ENCODE measurements around the gene MEGF11.
A peak's percentile ranks its signal among the peaks of the same experiment; 100 is the strongest.

Gene MEGF11

DNA sequence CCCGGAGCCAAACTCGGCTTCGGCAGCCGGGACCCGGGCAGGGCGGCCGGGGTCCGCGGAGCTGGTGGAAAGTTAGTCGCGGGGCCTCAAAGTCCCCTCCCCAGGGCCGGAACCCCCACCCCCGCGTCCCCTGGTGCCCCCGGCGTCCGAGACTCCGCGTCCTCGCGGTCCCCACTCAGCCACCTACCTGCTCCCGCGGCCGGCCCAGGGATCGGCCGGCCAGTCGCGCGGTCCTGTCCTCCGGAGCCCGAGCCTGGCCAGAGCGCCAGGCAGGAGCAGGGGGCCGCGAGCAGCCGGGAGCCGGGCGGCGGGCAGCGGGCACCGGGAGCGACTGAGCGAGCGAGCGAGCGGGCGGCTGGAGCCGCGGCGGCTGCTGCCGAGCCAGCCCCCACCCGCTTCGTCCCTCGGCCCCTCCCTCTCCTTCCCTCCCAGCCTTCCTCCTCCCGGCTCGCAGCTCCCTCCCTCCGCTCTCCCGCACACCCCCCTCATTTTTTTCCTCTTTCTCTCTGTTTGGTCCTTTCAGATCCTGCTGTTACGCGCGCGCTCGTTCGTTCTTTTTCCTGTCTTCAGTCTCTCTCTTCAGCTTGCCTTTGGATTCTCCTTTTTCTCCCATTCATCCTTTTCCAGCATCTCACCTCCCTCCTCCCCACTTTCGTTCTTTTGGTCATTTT, at the start of gene MEGF11:
TSS of gene MEGF11 (minus strand) at position 333 of the 671 bp plus-strand sequence. CDS start 125,347 bp downstream, outside the sequence.
- no peaks in the 10 kb centered on the region for H3K9me3 Mint-ChIP-seq
- peak in 1 of 2 donors; percentile 12 for DNase-seq
- peaks cover 90% of the 10 kb centered on the region for H3K27me3 Mint-ChIP-seq
- H3K4me3 Mint-ChIP-seq: peak within 1 kb of the TSS; percentile 75 to 90
- peaks cover 28% of the 10 kb centered on the region for H3K4me1 Mint-ChIP-seq
- H3K27ac Mint-ChIP-seq: peak within 1 kb of the TSS in 1 of 2 donors; percentile 72
- peak; percentile 11 for ATAC-seq

- DNase-seq (no peak), ATAC-seq (no peak)
- H3K27ac Mint-ChIP-seq: no peak overlapping the region
- H3K27me3 Mint-ChIP-seq: no peaks in the 10 kb centered on the region
- no peaks in the 10 kb centered on the region for H3K4me1 Mint-ChIP-seq
- H3K4me3 Mint-ChIP-seq: no peak overlapping the region
- no peaks in the 10 kb centered on the region for H3K9me3 Mint-ChIP-seq
These were observed 49.1 kb upstream of the MEGF11 start for GRCh38 chr15:66302489-66303278.

- Mint-ChIP-seq H3K27ac (peak overlapping the region in 1 of 2 donors; percentile 87), H3K9me3 (no peaks in the 10 kb centered on the region), H3K4me1 (peaks cover 10% of the 10 kb centered on the region), H3K27me3 (no peaks in the 10 kb centered on the region), H3K4me3 (no peak overlapping the region)
- no peak for DNase-seq
- no peak for ATAC-seq
These were observed 45.3 kb upstream of the MEGF11 start for GRCh38 chr15:66298803-66299251.

DNA sequence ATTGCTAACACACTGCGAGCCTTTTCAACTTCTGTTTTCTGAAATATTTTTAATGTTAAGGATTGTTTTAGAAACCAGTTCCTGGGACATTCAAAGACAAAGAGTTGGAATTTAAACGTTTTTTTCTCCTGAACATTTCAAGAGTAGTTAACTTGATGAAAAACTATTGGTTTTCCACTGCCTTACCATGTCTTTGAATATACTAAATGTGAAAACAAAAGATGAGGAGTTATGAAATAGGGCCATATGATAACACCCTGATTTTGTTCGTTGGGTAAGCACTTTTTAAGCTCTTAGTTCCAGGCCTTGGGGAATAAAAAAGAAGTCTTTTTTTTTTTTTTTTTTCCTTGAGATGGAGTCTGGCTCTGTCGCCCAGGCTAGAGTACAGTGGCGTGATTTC, 42.6 kb upstream of the MEGF11 start:
- no peaks in the 10 kb centered on the region for H3K9me3 Mint-ChIP-seq
- DNase-seq (no peak), ATAC-seq (no peak)
- H3K4me3 Mint-ChIP-seq: no peak overlapping the region
- H3K27me3 Mint-ChIP-seq: no peaks in the 10 kb centered on the region
- peaks cover 23% of the 10 kb centered on the region for H3K4me1 Mint-ChIP-seq
- no peak overlapping the region for H3K27ac Mint-ChIP-seq

DNA sequence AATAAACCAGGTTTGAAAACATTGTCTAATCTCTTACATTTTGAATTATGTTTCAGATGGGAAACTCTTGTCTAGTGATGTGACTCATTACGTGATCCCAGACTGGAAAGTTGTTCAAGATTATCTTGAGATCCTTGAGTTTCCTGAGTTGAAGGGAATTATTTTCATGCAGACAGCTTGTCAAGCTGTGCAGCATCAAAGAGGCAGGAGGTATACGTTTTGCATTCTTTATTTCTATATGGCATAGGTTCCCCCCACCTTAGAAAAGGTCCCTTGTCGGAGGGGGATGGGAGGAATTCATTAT, 41.3 kb upstream of the MEGF11 start:
- ATAC-seq: no peak
- Mint-ChIP-seq H3K9me3 (no peaks in the 10 kb centered on the region), H3K4me3 (peak overlapping the region; percentile 88 to 93), H3K27me3 (no peaks in the 10 kb centered on the region), H3K4me1 (peaks cover 35% of the 10 kb centered on the region), H3K27ac (peak overlapping the region in 1 of 2 donors; percentile 93)
- DNase-seq: no peak

- DNase-seq (no peak), ATAC-seq (peak; percentile 54)
- Mint-ChIP-seq H3K4me3 (peak overlapping the region; percentile 88 to 93), H3K27ac (peak overlapping the region; percentile 93 to 96), H3K9me3 (no peaks in the 10 kb centered on the region), H3K4me1 (peaks cover 35% of the 10 kb centered on the region), H3K27me3 (no peaks in the 10 kb centered on the region)
These were observed 40.8 kb upstream of the MEGF11 start for GRCh38 chr15:66294157-66294931.

GRCh38 chr15:66293419-66294156, 40.0 kb upstream of the MEGF11 start, which contains the start of gene DIS3L:
DIS3L (plus strand) TSS chr15:66293568; CDS start chr15:66293597, 29 bp downstream.
- ATAC-seq (peak; percentile 88), DNase-seq (peak; percentile 76 to 78)
- Mint-ChIP-seq H3K4me1 (peaks cover 35% of the 10 kb centered on the region), H3K27ac (peak within 1 kb of the TSS; percentile 98), H3K9me3 (no peaks in the 10 kb centered on the region), H3K4me3 (peak within 1 kb of the TSS; percentile 93 to 94), H3K27me3 (no peaks in the 10 kb centered on the region)

DNA sequence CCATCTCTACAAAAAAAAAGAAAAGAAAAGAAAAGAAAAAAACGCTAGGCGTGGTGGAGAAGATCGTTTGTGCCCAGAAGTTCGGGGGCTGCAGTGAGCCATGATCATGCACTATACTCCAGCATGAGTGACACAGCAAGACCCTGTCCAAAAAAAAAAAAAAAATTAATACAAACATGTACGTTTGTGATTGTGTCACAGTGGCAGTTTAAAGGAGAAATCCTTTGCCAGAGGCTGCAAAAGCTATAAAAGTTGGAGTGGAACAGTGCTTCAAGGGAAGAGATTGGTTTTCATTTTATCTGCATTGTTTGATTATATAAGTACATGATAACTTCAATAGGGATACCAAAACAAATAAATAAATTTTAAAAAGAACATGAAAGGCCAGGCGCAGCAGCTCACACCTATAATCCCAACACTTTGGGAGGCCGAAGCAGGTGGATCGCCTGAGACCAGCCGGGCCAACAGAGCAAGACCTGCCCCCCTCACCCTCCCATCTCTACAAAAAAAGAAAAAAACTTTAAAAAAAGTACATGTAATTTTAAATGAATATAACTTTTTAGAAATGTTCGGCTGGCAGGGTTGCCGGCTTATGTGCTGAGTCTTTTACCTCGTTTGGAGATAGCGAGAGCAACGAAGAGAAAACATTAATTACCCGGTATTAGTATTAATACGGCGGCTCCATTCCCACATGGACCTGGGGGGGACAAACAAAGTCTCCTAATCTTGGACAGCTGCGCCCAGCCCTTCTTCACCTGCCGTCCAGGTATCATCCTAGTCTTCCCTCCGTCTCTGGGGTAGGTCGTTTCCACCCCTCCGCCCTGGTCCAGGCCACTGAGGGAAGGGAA, 39.2 kb upstream of the MEGF11 start:
- peak overlapping the region; percentile 92 to 94 for H3K4me3 Mint-ChIP-seq
- no peaks in the 10 kb centered on the region for H3K9me3 Mint-ChIP-seq
- DNase-seq (no peak), ATAC-seq (no peak)
- peaks cover 35% of the 10 kb centered on the region for H3K4me1 Mint-ChIP-seq
- no peaks in the 10 kb centered on the region for H3K27me3 Mint-ChIP-seq
- peak overlapping the region; percentile 98 for H3K27ac Mint-ChIP-seq

GRCh38 chr15:66291816-66292570, 38.4 kb upstream of the MEGF11 start:
- no peaks in the 10 kb centered on the region for H3K27me3 Mint-ChIP-seq
- peaks cover 35% of the 10 kb centered on the region for H3K4me1 Mint-ChIP-seq
- DNase-seq (no peak), ATAC-seq (no peak)
- peak overlapping the region; percentile 98 for H3K27ac Mint-ChIP-seq
- H3K4me3 Mint-ChIP-seq: peak overlapping the region; percentile 92 to 94
- H3K9me3 Mint-ChIP-seq: no peaks in the 10 kb centered on the region

DNA sequence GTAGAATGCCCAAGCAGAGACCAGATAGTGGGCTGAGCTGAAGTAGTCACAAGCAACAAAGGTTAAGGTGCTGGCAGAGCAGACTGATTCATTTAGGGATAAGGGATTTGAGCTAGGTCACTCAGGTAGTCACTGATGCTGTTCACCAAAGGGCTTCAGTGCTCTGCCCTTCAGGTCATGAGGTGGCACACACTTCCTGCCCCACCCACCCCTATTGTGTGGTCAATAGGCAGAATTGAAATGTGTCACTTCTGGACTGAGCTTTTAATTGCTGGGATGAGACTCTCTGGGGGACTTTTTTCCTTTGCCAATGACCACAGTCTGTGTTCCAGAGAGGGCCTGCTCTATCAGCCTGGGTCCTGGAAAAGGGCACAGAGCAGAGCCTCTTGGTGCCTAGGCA, 37.0 kb upstream of the MEGF11 start:
- ATAC-seq (peak; percentile 22), DNase-seq (peak in 1 of 2 donors; percentile 29)
- Mint-ChIP-seq H3K4me3 (no peak overlapping the region), H3K9me3 (no peaks in the 10 kb centered on the region), H3K4me1 (peaks cover 35% of the 10 kb centered on the region), H3K27ac (no peak overlapping the region), H3K27me3 (no peaks in the 10 kb centered on the region)

- DNase-seq (no peak), ATAC-seq (no peak)
- Mint-ChIP-seq H3K9me3 (no peaks in the 10 kb centered on the region), H3K27me3 (no peaks in the 10 kb centered on the region), H3K4me1 (peaks cover 32% of the 10 kb centered on the region), H3K27ac (no peak overlapping the region), H3K4me3 (no peak overlapping the region)
These were observed 36.5 kb upstream of the MEGF11 start for GRCh38 chr15:66290007-66290406.

GRCh38 chr15:66288551-66289185, 35.1 kb upstream of the MEGF11 start:
- DNase-seq (no peak), ATAC-seq (no peak)
- Mint-ChIP-seq H3K27ac (no peak overlapping the region), H3K4me3 (no peak overlapping the region), H3K27me3 (no peaks in the 10 kb centered on the region), H3K4me1 (peaks cover 25% of the 10 kb centered on the region), H3K9me3 (no peaks in the 10 kb centered on the region)

- Mint-ChIP-seq H3K27ac (no peak overlapping the region), H3K4me3 (no peak overlapping the region), H3K9me3 (no peaks in the 10 kb centered on the region), H3K4me1 (peaks cover 25% of the 10 kb centered on the region), H3K27me3 (no peaks in the 10 kb centered on the region)
- DNase-seq (no peak), ATAC-seq (no peak)
These were observed 34.5 kb upstream of the MEGF11 start for GRCh38 chr15:66288093-66288492.

All from stimulated activated naive CD8-positive, alpha-beta T cell treated with anti-CD3 and anti-CD28 coated beads, Interleukin-15, amount 100 ng/mL, for 72 hours (primary cell).